ENCODE measurements around the gene FGF7.
A peak's percentile ranks its signal among the peaks of the same experiment; 100 is the strongest.
"Not testable (repeated sequence)": the region's sequence is repeated elsewhere in the genome, so short reads cannot be mapped to it uniquely, and the experiment has no call there.

FGF7 gene

GRCh38 chr15:49423021-49423420 is at the start of gene FGF7:
Gene FGF7, plus strand, starts transcription at chr15:49423242. Its CDS starts 1,056 bp downstream, at chr15:49424298.
- Histone ChIP-seq H3K4me3 (ENCODE audit: low read depth in 1 of 2, low read length in 2 of 2) (peak within 1 kb of the TSS; percentile 67 to 71), H3K27me3 (ENCODE audit: control insufficient read depth in 1 of 2, insufficient read depth in 2 of 2, low read length in 2 of 2) (no peaks in the 10 kb centered on the region), H3K9ac (ENCODE audit: low read length) (peak within 1 kb of the TSS; percentile 68), H3K4me1 (ENCODE audit: insufficient read depth, low read length) (peaks cover 5% of the 10 kb centered on the region), H3K36me3 (ENCODE audit: insufficient read depth, low read length) (no peaks in the 10 kb centered on the region), H3K27ac (ENCODE audit: low read depth, low read length) (peak within 1 kb of the TSS; percentile 77), H3K9me3 (ENCODE audit: low read length) (no peaks in the 10 kb centered on the region)

DNA sequence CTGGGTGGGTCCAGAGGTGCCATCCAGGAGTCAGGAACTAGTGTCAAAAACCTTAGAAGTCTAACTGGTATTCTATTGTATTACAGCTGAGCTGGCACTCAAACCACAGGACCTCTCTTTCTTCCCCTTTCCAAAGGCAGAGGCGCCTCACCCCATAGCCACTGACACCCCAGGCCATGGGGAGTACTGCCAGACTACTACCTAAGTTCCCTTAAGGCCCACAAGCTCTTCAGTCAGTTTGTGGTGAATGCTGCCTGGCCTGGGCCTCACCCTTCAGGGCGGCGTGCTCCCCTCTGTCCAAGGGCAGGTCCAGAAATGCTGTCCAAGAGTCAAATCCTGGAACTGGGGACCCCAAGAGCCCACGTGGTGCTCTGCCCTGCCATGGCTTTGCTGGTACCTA is 43.0 kb upstream of the FGF7 start:
- no peak overlapping the region for H3K27ac ChIP-seq (ENCODE audit: low read depth, low read length)

GRCh38 chr15:49380912-49381311 is 42.1 kb upstream of the FGF7 start:
- Histone ChIP-seq H3K36me3 (ENCODE audit: insufficient read depth, low read length) (no peaks in the 10 kb centered on the region), H3K27me3 (ENCODE audit: control insufficient read depth in 1 of 2, insufficient read depth in 2 of 2, low read length in 2 of 2) (no peaks in the 10 kb centered on the region)

More for the DNA sequence above, 43.0 kb upstream of the FGF7 start:
- no peaks in the 10 kb centered on the region for H3K9me3 ChIP-seq (ENCODE audit: low read length)
- H3K27me3 ChIP-seq (ENCODE audit: control insufficient read depth in 1 of 2, insufficient read depth in 2 of 2, low read length in 2 of 2): no peaks in the 10 kb centered on the region
- H3K4me1 ChIP-seq (ENCODE audit: insufficient read depth, low read length): no peaks in the 10 kb centered on the region
- no peak overlapping the region for H3K4me3 ChIP-seq (ENCODE audit: low read depth in 1 of 2, low read length in 2 of 2)
- H3K36me3 ChIP-seq (ENCODE audit: insufficient read depth, low read length): no peaks in the 10 kb centered on the region
- no peak overlapping the region for H3K9ac ChIP-seq (ENCODE audit: low read length)

GRCh38 chr15:49382394-49382793 is 40.6 kb upstream of the FGF7 start:
- no peak overlapping the region for H3K9ac ChIP-seq (ENCODE audit: low read length)
- no peaks in the 10 kb centered on the region for H3K27me3 ChIP-seq (ENCODE audit: control insufficient read depth in 1 of 2, insufficient read depth in 2 of 2, low read length in 2 of 2)
- no peaks in the 10 kb centered on the region for H3K36me3 ChIP-seq (ENCODE audit: insufficient read depth, low read length)
- H3K4me1 ChIP-seq (ENCODE audit: insufficient read depth, low read length): no peaks in the 10 kb centered on the region
- H3K27ac ChIP-seq (ENCODE audit: low read depth, low read length): no peak overlapping the region
- H3K4me3 ChIP-seq (ENCODE audit: low read depth in 1 of 2, low read length in 2 of 2): no peak overlapping the region
- no peaks in the 10 kb centered on the region for H3K9me3 ChIP-seq (ENCODE audit: low read length)

More at GRCh38 chr15:49380912-49381311, 42.1 kb upstream of the FGF7 start:
- H3K27ac ChIP-seq (ENCODE audit: low read depth, low read length): no peak overlapping the region
- no peak overlapping the region for H3K4me3 ChIP-seq (ENCODE audit: low read depth in 1 of 2, low read length in 2 of 2)
- no peaks in the 10 kb centered on the region for H3K9me3 ChIP-seq (ENCODE audit: low read length)
- H3K4me1 ChIP-seq (ENCODE audit: insufficient read depth, low read length): no peaks in the 10 kb centered on the region
- H3K9ac ChIP-seq (ENCODE audit: low read length): no peak overlapping the region

DNA sequence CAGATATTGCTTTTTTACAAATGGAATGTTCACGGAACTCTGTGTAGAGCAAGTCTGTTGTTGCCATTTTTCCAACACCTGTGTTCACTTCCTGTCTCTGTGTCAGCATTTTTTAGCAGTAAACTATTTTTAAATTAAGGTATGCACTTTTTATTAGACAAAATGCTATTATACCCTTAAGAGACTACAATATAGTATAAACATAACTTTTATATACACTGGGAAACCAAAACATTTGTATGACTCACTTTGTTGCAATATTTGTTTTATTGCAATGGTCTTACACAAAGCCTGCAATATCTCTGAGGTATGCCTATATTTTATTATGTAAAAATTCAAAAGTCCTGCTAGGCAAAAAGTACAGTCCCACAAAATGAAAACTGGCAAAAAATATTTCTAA is 39.8 kb upstream of the FGF7 start:
- Histone ChIP-seq H3K4me3 (ENCODE audit: low read depth in 1 of 2, low read length in 2 of 2) (no peak overlapping the region), H3K36me3 (ENCODE audit: insufficient read depth, low read length) (no peaks in the 10 kb centered on the region), H3K27me3 (ENCODE audit: control insufficient read depth in 1 of 2, insufficient read depth in 2 of 2, low read length in 2 of 2) (no peaks in the 10 kb centered on the region), H3K27ac (ENCODE audit: low read depth, low read length) (no peak overlapping the region), H3K9ac (ENCODE audit: low read length) (no peak overlapping the region), H3K9me3 (ENCODE audit: low read length) (no peaks in the 10 kb centered on the region), H3K4me1 (ENCODE audit: insufficient read depth, low read length) (no peaks in the 10 kb centered on the region)

- no peaks in the 10 kb centered on the region for H3K27me3 ChIP-seq (ENCODE audit: control insufficient read depth in 1 of 2, insufficient read depth in 2 of 2, low read length in 2 of 2)
- H3K4me1 ChIP-seq (ENCODE audit: insufficient read depth, low read length): no peaks in the 10 kb centered on the region
- H3K9me3 ChIP-seq (ENCODE audit: low read length): no peaks in the 10 kb centered on the region
- H3K36me3 ChIP-seq (ENCODE audit: insufficient read depth, low read length): no peaks in the 10 kb centered on the region
- H3K27ac ChIP-seq (ENCODE audit: low read depth, low read length): no peak overlapping the region
- no peak overlapping the region for H3K9ac ChIP-seq (ENCODE audit: low read length)
- no peak overlapping the region for H3K4me3 ChIP-seq (ENCODE audit: low read depth in 1 of 2, low read length in 2 of 2)
These were observed 35.6 kb upstream of the FGF7 start for GRCh38 chr15:49387471-49387870.

DNA sequence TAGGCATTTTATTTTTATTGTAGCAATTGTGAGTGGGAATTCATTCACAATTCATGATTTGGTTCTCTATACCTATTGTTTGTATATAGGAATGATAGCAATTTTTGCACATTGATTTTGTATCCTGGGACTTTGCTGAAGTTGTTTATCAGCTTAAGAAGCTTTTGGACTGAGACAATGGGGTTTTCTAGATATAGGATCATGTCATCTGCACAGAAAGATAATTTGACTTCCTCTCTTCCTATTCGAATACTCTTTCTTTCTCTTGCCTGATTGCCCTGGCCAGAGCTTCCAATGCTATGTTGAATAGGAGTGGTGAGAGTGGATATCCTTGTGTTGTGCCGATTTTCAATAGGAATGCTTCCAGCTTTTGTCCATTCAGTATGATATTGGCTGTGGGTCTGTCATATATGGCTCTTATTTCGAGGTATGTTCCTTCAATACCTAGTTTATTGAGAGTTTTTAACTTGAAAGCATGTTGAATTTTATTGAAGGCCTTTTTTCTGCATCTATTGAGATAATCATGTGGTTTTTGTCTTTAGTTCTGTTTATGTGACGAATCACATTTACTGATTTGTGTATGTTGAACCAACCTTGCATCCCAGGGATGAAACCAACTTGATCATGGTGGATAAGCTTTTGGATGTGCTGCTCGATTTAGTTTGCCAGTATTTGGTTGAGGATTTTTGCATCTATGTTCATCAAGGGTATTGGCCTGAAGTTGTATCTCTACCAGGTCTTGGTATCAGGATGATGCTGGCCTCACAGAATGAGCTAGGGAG is 20.3 kb upstream of the FGF7 start:
- H3K4me3 ChIP-seq (ENCODE audit: low read depth in 1 of 2, low read length in 2 of 2); H3K9ac ChIP-seq (ENCODE audit: low read length); H3K36me3 ChIP-seq (ENCODE audit: insufficient read depth, low read length); H3K27ac ChIP-seq (ENCODE audit: low read depth, low read length); H3K27me3 ChIP-seq (ENCODE audit: control insufficient read depth in 1 of 2, insufficient read depth in 2 of 2, low read length in 2 of 2); H3K4me1 ChIP-seq (ENCODE audit: insufficient read depth, low read length); H3K9me3 ChIP-seq (ENCODE audit: low read length): not testable (repeated sequence)

GRCh38 chr15:49406352-49407118 is 16.5 kb upstream of the FGF7 start:
- Histone ChIP-seq H3K36me3 (ENCODE audit: insufficient read depth, low read length) (no peaks in the 10 kb centered on the region), H3K27ac (ENCODE audit: low read depth, low read length) (no peak overlapping the region), H3K4me3 (ENCODE audit: low read depth in 1 of 2, low read length in 2 of 2) (no peak overlapping the region), H3K27me3 (ENCODE audit: control insufficient read depth in 1 of 2, insufficient read depth in 2 of 2, low read length in 2 of 2) (no peaks in the 10 kb centered on the region), H3K4me1 (ENCODE audit: insufficient read depth, low read length) (no peaks in the 10 kb centered on the region), H3K9me3 (ENCODE audit: low read length) (no peaks in the 10 kb centered on the region), H3K9ac (ENCODE audit: low read length) (no peak overlapping the region)

DNA sequence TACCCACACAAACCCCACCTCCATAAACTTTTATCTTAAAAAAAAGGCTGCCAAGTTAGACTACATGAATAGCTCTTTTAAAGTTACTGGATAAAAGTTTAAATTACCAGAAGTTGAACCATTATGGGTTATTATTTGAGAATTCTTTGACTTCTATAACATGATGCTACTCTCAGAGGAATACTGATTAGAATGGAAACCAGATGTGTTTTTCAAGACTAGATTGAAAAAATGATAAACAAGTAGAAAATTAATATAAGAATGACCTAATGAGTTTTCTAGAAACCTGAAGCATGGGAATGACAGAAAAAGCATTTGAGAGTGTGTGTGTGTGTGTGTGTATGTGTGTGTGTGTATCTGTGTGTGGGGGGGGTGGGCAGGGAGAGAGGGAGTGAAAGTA is 12.4 kb upstream of the FGF7 start:
- Histone ChIP-seq H3K27ac (ENCODE audit: low read depth, low read length) (no peak overlapping the region), H3K4me3 (ENCODE audit: low read depth in 1 of 2, low read length in 2 of 2) (no peak overlapping the region), H3K36me3 (ENCODE audit: insufficient read depth, low read length) (no peaks in the 10 kb centered on the region), H3K9me3 (ENCODE audit: low read length) (no peaks in the 10 kb centered on the region), H3K4me1 (ENCODE audit: insufficient read depth, low read length) (peaks cover 1% of the 10 kb centered on the region), H3K27me3 (ENCODE audit: control insufficient read depth in 1 of 2, insufficient read depth in 2 of 2, low read length in 2 of 2) (no peaks in the 10 kb centered on the region), H3K9ac (ENCODE audit: low read length) (no peak overlapping the region)

- no peaks in the 10 kb centered on the region for H3K9me3 ChIP-seq (ENCODE audit: low read length)
- no peaks in the 10 kb centered on the region for H3K27me3 ChIP-seq (ENCODE audit: control insufficient read depth in 1 of 2, insufficient read depth in 2 of 2, low read length in 2 of 2)
- no peak overlapping the region for H3K9ac ChIP-seq (ENCODE audit: low read length)
- no peak overlapping the region for H3K27ac ChIP-seq (ENCODE audit: low read depth, low read length)
- peaks cover 8% of the 10 kb centered on the region for H3K4me1 ChIP-seq (ENCODE audit: insufficient read depth, low read length)
- no peaks in the 10 kb centered on the region for H3K36me3 ChIP-seq (ENCODE audit: insufficient read depth, low read length)
- no peak overlapping the region for H3K4me3 ChIP-seq (ENCODE audit: low read depth in 1 of 2, low read length in 2 of 2)
These were observed 10.2 kb upstream of the FGF7 start for GRCh38 chr15:49412797-49413196.

- H3K4me3 ChIP-seq (ENCODE audit: low read depth in 1 of 2, low read length in 2 of 2): no peak overlapping the region
- H3K9me3 ChIP-seq (ENCODE audit: low read length): no peaks in the 10 kb centered on the region
- no peaks in the 10 kb centered on the region for H3K36me3 ChIP-seq (ENCODE audit: insufficient read depth, low read length)
- no peak overlapping the region for H3K9ac ChIP-seq (ENCODE audit: low read length)
- peaks cover 8% of the 10 kb centered on the region for H3K4me1 ChIP-seq (ENCODE audit: insufficient read depth, low read length)
- no peaks in the 10 kb centered on the region for H3K27me3 ChIP-seq (ENCODE audit: control insufficient read depth in 1 of 2, insufficient read depth in 2 of 2, low read length in 2 of 2)
- no peak overlapping the region for H3K27ac ChIP-seq (ENCODE audit: low read depth, low read length)
These were observed 7.9 kb upstream of the FGF7 start for GRCh38 chr15:49415149-49415548.
